ENCODE results near the gene ZSWIM5. TPM values are rescaled to one million over a fixed set of nuclear protein-coding genes. Genes with fewer than 3 reads are reported as not detected.
"Not testable (repeated sequence)": the region's sequence is repeated elsewhere in the genome, so short reads cannot be mapped to it uniquely, and the experiment has no call there.

The ZSWIM5 gene
- total and polyA plus RNA-seq, 9 of the 15 experiments (the other 6 are each of a cell fraction or from before 2014, with no cell fraction given): under 0.01 to 0.07 (median 0.03) TPM; not detected in 3

GRCh38 chr1:45246760-45247159 lies 40.4 kb upstream of the ZSWIM5 start:
- Histone ChIP-seq H3K4me3 (no peak overlapping the region), H2AFZ (ENCODE audit: low read depth, low read length) (no peak overlapping the region), H3K27ac (ENCODE audit: extremely low read depth, low read depth, low read length) (no peak overlapping the region), H3K36me3 (ENCODE audit: control insufficient read depth, insufficient read depth, low read length) (no peaks in the 10 kb centered on the region), H3K4me1 (replicated peaks in 1 of 2; ENCODE audit: control insufficient read depth in 2 of 2, insufficient read depth in 2 of 2, low read length in 2 of 2) (no peaks in the 10 kb centered on the region; a peak in 1 of 5 replicates), H3K9me3 (replicated peaks; ENCODE audit: control insufficient read depth, insufficient read depth, low read depth, low read length) (no peaks in the 10 kb centered on the region; the same call in 1 of the 2 replicates), H3K4me2 (ENCODE audit: insufficient read depth, low read length) (no peak overlapping the region), H3K9ac (ENCODE audit: insufficient read depth in 1 of 2, low read depth in 2 of 2, low read length in 2 of 2) (no peak overlapping the region), H3K27me3 (ENCODE audit: control insufficient read depth in 2 of 2, insufficient read depth in 2 of 2, low read length in 2 of 2) (peaks cover 2 to 6% of the 10 kb centered on the region in 2 experiments; a peak in 3 of 5 replicates), H3K79me2 (ENCODE audit: control insufficient read depth, insufficient read depth, low read length) (no peaks in the 10 kb centered on the region), H3K9me1 (ENCODE audit: control insufficient read depth, insufficient read depth, low read length) (no peaks in the 10 kb centered on the region), H4K20me1 (replicated peaks; ENCODE audit: control insufficient read depth, insufficient read depth, low read length) (no peaks in the 10 kb centered on the region)
- no peak for FAIRE-seq
- in situ Hi-C loops (cut with MboI) (no loop called here), intact Hi-C loops (cut with micrococcal nuclease) (no loop called here)
- POLR2A ChIA-PET: interaction anchor here (1.4 kb wide), 1 partner anchor 10 kb away, joined by 3 read pairs; no protein-coding TSS in a partner anchor
- no peak for ATAC-seq
- 5% methylated on average over 2 of the region's 2 CpGs for WGBS (ENCODE audit: insufficient coverage, low coverage, missing lambda C conversion rate)
- BruUV-seq (replicated peaks): no TSS peak
- DNase-seq (ENCODE audit: extremely low read depth in 1 of 4, low spot score in 3 of 4): no peak
- peak; percentile 78; the same call in 1 of the 2 replicates for TF ChIP-seq C11orf30 (IDR thresholded peaks at IDR 0.05; ENCODE audit: low read depth)
- no peak for TF ChIP-seq SMAD4 (CRISPR knock-in tag; conservative IDR thresholded peaks at IDR 0.05)
- peak; percentile 30; the same call in 1 of the 2 replicates for TF ChIP-seq MAFG (tag; conservative IDR thresholded peaks at IDR 0.05)
- peak; percentile 86 for TF ChIP-seq ZNF316 (IDR thresholded peaks at IDR 0.05)
- peak; percentile 27; the same call in 1 of the 2 replicates for TF ChIP-seq MAFK (IDR thresholded peaks at IDR 0.05; ENCODE audit: low read length)
- peak; percentile 45; the same call in 1 of the 2 replicates for TF ChIP-seq MAFF (IDR thresholded peaks at IDR 0.05; ENCODE audit: low read length)
- CTCF ChIA-PET (ENCODE audit: low intra/inter-chr PET ratio): no interaction called here

DNA sequence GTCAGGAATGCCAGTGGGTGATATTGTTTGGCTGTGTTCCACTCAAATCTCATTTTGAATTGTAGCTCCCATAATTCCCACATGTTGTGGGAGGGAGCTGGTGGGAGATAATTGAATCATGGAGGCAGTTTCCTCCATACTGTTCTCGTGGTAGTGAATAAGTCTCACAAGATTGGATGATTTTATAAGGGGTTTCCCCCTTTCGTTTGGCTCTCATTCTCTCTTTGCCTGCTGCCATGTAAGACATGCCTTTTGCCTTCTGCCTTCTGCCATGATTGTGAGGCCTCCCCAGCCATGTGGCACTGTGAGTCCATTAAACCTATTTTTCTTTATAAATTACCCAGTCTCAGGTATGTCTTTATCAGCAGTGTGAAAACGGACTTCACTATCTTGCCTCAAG lies 40.0 kb upstream of the ZSWIM5 start:
- not testable (repeated sequence) for BruUV-seq (replicated peaks); DNase-seq (ENCODE audit: extremely low read depth in 1 of 4, low spot score in 3 of 4); H3K27ac ChIP-seq (ENCODE audit: extremely low read depth, low read depth, low read length)

More for the DNA sequence above, 40.0 kb upstream of the ZSWIM5 start:
- H3K79me2 ChIP-seq (ENCODE audit: control insufficient read depth, insufficient read depth, low read length); H4K20me1 ChIP-seq (replicated peaks; ENCODE audit: control insufficient read depth, insufficient read depth, low read length); ATAC-seq; H3K9ac ChIP-seq (ENCODE audit: insufficient read depth in 1 of 2, low read depth in 2 of 2, low read length in 2 of 2); FAIRE-seq; CTCF ChIA-PET (ENCODE audit: low intra/inter-chr PET ratio); in situ Hi-C loops (cut with MboI); H3K4me1 ChIP-seq (replicated peaks in 1 of 2; ENCODE audit: control insufficient read depth in 2 of 2, insufficient read depth in 2 of 2, low read length in 2 of 2); intact Hi-C loops (cut with micrococcal nuclease); H3K27me3 ChIP-seq (ENCODE audit: control insufficient read depth in 2 of 2, insufficient read depth in 2 of 2, low read length in 2 of 2); H3K4me2 ChIP-seq (ENCODE audit: insufficient read depth, low read length); H3K9me3 ChIP-seq (replicated peaks; ENCODE audit: control insufficient read depth, insufficient read depth, low read depth, low read length); H3K9me1 ChIP-seq (ENCODE audit: control insufficient read depth, insufficient read depth, low read length); H2AFZ ChIP-seq (ENCODE audit: low read depth, low read length); H3K4me3 ChIP-seq; H3K36me3 ChIP-seq (ENCODE audit: control insufficient read depth, insufficient read depth, low read length): not testable (repeated sequence)
- WGBS (ENCODE audit: insufficient coverage, low coverage, missing lambda C conversion rate): 0% methylated on average over 3 of the region's 3 CpGs
- POLR2A ChIA-PET: interaction anchor here (1.4 kb wide), 1 partner anchor 9 kb away, joined by 3 read pairs; no protein-coding TSS in a partner anchor
